ENCODE measurements around the gene HES7. TPM values are rescaled to one million over a fixed set of nuclear protein-coding genes. Genes with fewer than 3 reads are reported as not detected.

Gene HES7
- total RNA-seq, 2 experiments from 2014 or later = 2.5 to 2.8 TPM

DNA sequence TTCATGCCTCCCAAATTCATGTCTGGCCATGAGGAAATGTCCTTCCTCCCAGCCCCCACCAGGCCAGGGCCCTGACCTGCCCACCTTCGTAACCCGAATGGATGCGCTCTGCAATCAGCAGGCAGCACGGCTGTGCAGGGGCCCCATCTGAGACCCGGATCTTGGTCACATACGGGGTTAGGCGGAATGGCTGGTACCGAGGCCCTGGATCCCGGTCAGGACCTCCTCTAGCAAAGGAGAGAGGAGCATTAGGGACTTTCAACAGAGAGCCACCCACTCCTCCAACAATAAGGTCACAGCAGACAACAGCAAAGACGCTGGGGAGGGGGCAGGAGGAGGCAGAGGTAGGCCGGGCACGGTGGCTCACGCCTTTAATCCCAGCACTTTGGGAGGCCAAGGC lies 24.7 kb upstream of the HES7 start:
- intact Hi-C loops (cut with micrococcal nuclease) = no loop called here
- no peak for DNase-seq
- H3K36me3 Mint-ChIP-seq = peaks cover 33% of the 10 kb centered on the region
- POLR2A ChIA-PET = no interaction called here
- CTCF ChIA-PET = interaction anchor here (1.2 kb wide), 1 partner anchor 9 kb away, joined by 5 read pairs; no protein-coding TSS in a partner anchor
- H3K27ac Mint-ChIP-seq = no peak overlapping the region
- H3K27me3 Mint-ChIP-seq = no peaks in the 10 kb centered on the region
- no peak overlapping the region for H3K4me3 Mint-ChIP-seq
- H3K9me3 Mint-ChIP-seq = no peaks in the 10 kb centered on the region
- H3K4me1 Mint-ChIP-seq (ENCODE audit: low read depth) = peaks cover 16% of the 10 kb centered on the region

GRCh38 chr17:8147805-8148404 lies 24.0 kb upstream of the HES7 start:
- no peaks in the 10 kb centered on the region for H3K27me3 Mint-ChIP-seq
- peaks cover 9% of the 10 kb centered on the region for H3K4me1 Mint-ChIP-seq (ENCODE audit: low read depth)
- no peaks in the 10 kb centered on the region for H3K9me3 Mint-ChIP-seq
- ChIA-PET CTCF (interaction anchor here (1.2 kb wide), 1 partner anchor 9 kb away, joined by 5 read pairs; no protein-coding TSS in a partner anchor), POLR2A (no interaction called here)
- H3K4me3 Mint-ChIP-seq = no peak overlapping the region
- intact Hi-C loops (cut with micrococcal nuclease) = no loop called here
- peaks cover 36% of the 10 kb centered on the region for H3K36me3 Mint-ChIP-seq
- no peak overlapping the region for H3K27ac Mint-ChIP-seq
- no peak for DNase-seq

- ChIA-PET CTCF (interaction anchor here (1.2 kb wide), 1 partner anchor 8 kb away, joined by 5 read pairs; no protein-coding TSS in a partner anchor), POLR2A (no interaction called here)
- no peak for DNase-seq
- Mint-ChIP-seq H3K4me3 (no peak overlapping the region), H3K27me3 (no peaks in the 10 kb centered on the region), H3K27ac (no peak overlapping the region), H3K4me1 (ENCODE audit: low read depth) (peaks cover 3% of the 10 kb centered on the region), H3K9me3 (no peaks in the 10 kb centered on the region), H3K36me3 (peaks cover 36% of the 10 kb centered on the region)
- intact Hi-C loops (cut with micrococcal nuclease) = no loop called here
These were observed 23.4 kb upstream of the HES7 start for GRCh38 chr17:8147141-8147804.

DNA sequence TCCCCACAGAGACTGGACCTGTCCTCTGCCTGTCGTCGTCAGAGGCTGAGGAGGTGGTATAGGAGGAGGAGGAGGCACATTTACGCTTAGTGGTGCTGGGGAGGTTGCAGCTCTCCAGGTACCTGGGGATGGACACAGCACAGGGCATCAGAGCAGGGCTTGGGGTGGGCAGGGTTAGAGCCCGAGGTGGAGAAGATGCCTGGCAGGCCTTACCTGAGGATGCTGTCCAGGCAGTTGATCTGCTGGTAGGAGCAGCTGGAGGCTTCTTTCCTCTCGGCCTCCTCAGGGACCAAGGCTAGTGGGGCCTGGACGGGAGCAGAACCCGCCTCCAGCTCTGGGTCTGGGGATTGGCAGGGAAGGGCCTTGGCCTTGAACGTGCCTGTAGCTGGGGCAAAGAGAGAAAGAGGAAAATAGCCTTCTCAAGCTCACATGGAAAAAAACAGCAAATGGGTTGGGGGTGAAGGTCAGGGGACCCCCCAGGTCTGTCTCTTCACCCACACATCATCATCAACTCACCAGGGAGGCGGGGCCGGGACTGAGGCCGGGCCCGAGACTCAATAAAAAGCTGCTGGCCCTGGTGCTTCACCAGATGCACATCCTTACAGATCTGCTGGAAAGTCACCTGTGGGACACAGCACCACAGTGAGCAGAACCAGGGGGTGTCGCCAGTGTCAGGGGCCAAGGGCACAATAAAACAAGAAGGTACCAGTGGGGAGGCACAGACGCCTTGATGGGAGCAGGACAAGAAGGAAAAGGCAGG lies 22.7 kb upstream of the HES7 start:
- DNase-seq = no peak
- Mint-ChIP-seq H3K9me3 (no peaks in the 10 kb centered on the region), H3K4me1 (ENCODE audit: low read depth) (peaks cover 3% of the 10 kb centered on the region), H3K36me3 (peaks cover 37% of the 10 kb centered on the region), H3K27ac (no peak overlapping the region), H3K4me3 (no peak overlapping the region), H3K27me3 (no peaks in the 10 kb centered on the region)
- POLR2A ChIA-PET = no interaction called here
- intact Hi-C loops (cut with micrococcal nuclease) = no loop called here
- CTCF ChIA-PET = interaction anchor here (0.6 kb wide), 1 partner anchor 27 kb away, joined by 3 read pairs; no protein-coding TSS in a partner anchor

GRCh38 chr17:8145811-8146210 lies 21.9 kb upstream of the HES7 start:
- no peak for DNase-seq
- intact Hi-C loops (cut with micrococcal nuclease) = no loop called here
- Mint-ChIP-seq H3K27ac (no peak overlapping the region), H3K4me1 (ENCODE audit: low read depth) (peaks cover 3% of the 10 kb centered on the region), H3K4me3 (no peak overlapping the region), H3K27me3 (no peaks in the 10 kb centered on the region), H3K9me3 (no peaks in the 10 kb centered on the region), H3K36me3 (peaks cover 44% of the 10 kb centered on the region)
- ChIA-PET CTCF (no interaction called here), POLR2A (interaction anchor here (1.4 kb wide), 1 partner anchor 11 kb away, joined by 3 read pairs; no protein-coding TSS in a partner anchor)

DNA sequence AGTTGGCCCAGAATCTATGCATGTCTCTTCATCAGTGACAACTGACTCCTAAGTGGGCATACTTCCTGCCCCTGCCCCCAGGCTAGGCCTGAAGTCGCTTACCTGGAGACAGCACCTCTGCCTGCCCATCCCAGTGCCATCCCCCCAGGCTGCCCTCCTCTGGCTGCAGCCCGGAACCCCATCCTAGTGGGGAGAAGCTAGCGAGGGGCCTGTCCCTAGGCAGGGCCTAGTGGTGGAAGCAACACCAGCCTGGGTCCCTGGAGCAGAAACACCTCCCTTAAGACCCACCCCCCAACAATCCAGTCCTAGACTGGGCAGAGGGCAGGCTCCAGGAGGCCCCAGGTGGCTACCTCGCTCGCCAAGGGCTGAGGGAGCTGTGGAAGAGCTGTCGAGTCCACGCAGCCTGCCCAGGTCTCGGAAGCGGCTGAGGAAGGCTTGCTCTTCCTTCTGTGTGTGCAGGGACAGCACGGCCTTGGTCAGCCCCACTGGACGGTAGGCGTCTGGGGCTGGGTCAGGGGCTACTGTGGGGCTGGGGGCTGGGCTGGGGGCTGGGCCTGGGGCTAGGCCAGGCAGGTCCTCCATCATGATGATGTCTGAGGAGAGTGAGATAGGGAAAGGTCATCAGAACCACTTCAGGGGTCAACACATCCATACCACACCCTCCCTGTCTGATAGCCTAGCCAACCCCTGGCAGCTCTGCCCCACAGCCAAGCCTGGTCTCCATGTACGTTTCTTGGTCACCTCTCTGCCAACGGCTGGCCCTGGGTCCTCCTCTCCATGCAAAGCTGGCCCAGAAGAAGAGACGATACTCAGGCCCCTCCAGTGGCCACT lies 20.7 kb upstream of the HES7 start:
- no peak overlapping the region for H3K4me3 Mint-ChIP-seq
- intact Hi-C loops (cut with micrococcal nuclease) = no loop called here
- no peaks in the 10 kb centered on the region for H3K27me3 Mint-ChIP-seq
- ChIA-PET CTCF (interaction anchor here (1.3 to 1.5 kb wide), 2 partner anchors 26 to 50 kb away, joined by 3 to 5 read pairs; no protein-coding TSS in a partner anchor), POLR2A (interaction anchor here (1.4 kb wide), 1 partner anchor 12 kb away, joined by 3 read pairs; no protein-coding TSS in a partner anchor)
- no peak for DNase-seq
- H3K9me3 Mint-ChIP-seq = no peaks in the 10 kb centered on the region
- peaks cover 45% of the 10 kb centered on the region for H3K36me3 Mint-ChIP-seq
- no peak overlapping the region for H3K27ac Mint-ChIP-seq
- no peaks in the 10 kb centered on the region for H3K4me1 Mint-ChIP-seq (ENCODE audit: low read depth)

- DNase-seq = no peak
- H3K27ac Mint-ChIP-seq = no peak overlapping the region
- peaks cover 1% of the 10 kb centered on the region for H3K27me3 Mint-ChIP-seq
- no peaks in the 10 kb centered on the region for H3K9me3 Mint-ChIP-seq
- POLR2A ChIA-PET = interaction anchor here (1.0 to 1.7 kb wide), 2 partner anchors 9 to 30 kb away, joined by 3 to 5 read pairs; partner anchors contain the start of gene PER1
- H3K4me3 Mint-ChIP-seq = no peak overlapping the region
- H3K4me1 Mint-ChIP-seq (ENCODE audit: low read depth) = no peaks in the 10 kb centered on the region
- intact Hi-C loops (cut with micrococcal nuclease) = no loop called here
- CTCF ChIA-PET = interaction anchor here (1.0 to 1.5 kb wide), 3 partner anchors 13 to 49 kb away, joined by 3 to 5 read pairs (median 3); no protein-coding TSS in a partner anchor
- H3K36me3 Mint-ChIP-seq = peaks cover 45% of the 10 kb centered on the region
These were observed 19.9 kb upstream of the HES7 start for GRCh38 chr17:8143581-8144400.

DNA sequence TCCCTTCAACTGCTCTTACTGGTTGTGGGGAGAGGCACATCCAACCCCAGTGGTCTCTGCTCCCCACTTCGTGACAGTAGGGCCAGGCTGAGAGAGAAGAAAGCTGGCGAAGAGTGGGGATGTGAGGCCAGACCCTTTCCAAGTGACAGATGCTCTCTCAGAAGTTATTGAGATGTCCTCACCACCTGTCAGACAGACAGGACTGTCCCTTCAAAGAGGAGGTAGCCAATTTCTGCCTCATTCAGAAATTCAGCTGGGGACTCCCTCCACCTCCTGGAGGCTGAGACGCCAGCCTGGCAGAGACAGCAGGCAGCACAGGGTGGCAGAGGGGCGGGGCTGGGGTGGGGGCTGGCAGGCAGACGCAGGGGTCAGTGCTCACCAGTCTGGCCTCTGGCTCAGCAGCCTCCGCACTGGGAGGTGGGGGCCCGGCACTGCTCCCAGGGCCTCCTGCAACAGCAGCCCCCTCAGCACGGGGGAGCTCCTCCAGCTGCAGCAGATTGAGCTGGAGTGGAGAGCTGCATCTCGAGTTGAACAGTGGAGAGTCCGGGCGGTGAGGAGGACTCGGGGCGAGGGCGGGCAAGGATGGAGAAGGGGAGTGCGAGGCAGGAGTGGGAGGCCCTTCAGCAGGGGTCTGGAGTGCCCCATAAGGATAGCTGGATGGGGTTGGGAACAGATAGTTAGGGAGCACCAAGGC lies 19.1 kb upstream of the HES7 start:
- H3K4me3 Mint-ChIP-seq = no peak overlapping the region
- CTCF ChIA-PET = interaction anchor here (1.0 to 1.3 kb wide), 2 partner anchors 14 to 24 kb away, joined by 3 read pairs; no protein-coding TSS in a partner anchor

GRCh38 chr17:8142158-8142886 lies 18.4 kb upstream of the HES7 start:
- CTCF ChIA-PET = no interaction called here
- POLR2A ChIA-PET = interaction anchor here (1.7 to 3.8 kb wide), 2 partner anchors 10 to 31 kb away, joined by 5 to 34 read pairs; partner anchors contain the start of gene PER1

More for the DNA sequence above, 19.1 kb upstream of the HES7 start:
- H3K36me3 Mint-ChIP-seq = peaks cover 39% of the 10 kb centered on the region
- POLR2A ChIA-PET = interaction anchor here (1.0 to 1.7 kb wide), 2 partner anchors 9 to 30 kb away, joined by 3 to 5 read pairs; partner anchors contain the start of gene PER1
- H3K4me1 Mint-ChIP-seq (ENCODE audit: low read depth) = no peaks in the 10 kb centered on the region
- H3K27ac Mint-ChIP-seq = no peak overlapping the region
- peaks cover 1% of the 10 kb centered on the region for H3K27me3 Mint-ChIP-seq
- DNase-seq = no peak
- intact Hi-C loops (cut with micrococcal nuclease) = no loop called here
- no peaks in the 10 kb centered on the region for H3K9me3 Mint-ChIP-seq

GRCh38 chr17:8141741-8142140 lies 17.8 kb upstream of the HES7 start:
- intact Hi-C loops (cut with micrococcal nuclease) = no loop called here
- ChIA-PET CTCF (interaction anchor here (1.7 to 2.9 kb wide), 2 partner anchors 23 to 31 kb away, joined by 6 to 8 read pairs; no protein-coding TSS in a partner anchor), POLR2A (interaction anchor here (1.3 to 3.8 kb wide), 3 partner anchors 10 to 32 kb away, joined by 3 to 34 read pairs (median 5); partner anchors contain the start of gene PER1)
- Mint-ChIP-seq H3K4me1 (ENCODE audit: low read depth) (peaks cover 1% of the 10 kb centered on the region), H3K4me3 (no peak overlapping the region), H3K27me3 (peaks cover 1% of the 10 kb centered on the region), H3K27ac (no peak overlapping the region), H3K36me3 (peaks cover 31% of the 10 kb centered on the region), H3K9me3 (no peaks in the 10 kb centered on the region)
- no peak for DNase-seq

More at GRCh38 chr17:8142158-8142886, 18.4 kb upstream of the HES7 start:
- H3K4me1 Mint-ChIP-seq (ENCODE audit: low read depth) = no peaks in the 10 kb centered on the region
- no peak overlapping the region for H3K27ac Mint-ChIP-seq
- H3K9me3 Mint-ChIP-seq = no peaks in the 10 kb centered on the region
- intact Hi-C loops (cut with micrococcal nuclease) = no loop called here
- H3K4me3 Mint-ChIP-seq = no peak overlapping the region
- no peak for DNase-seq
- H3K36me3 Mint-ChIP-seq = peaks cover 35% of the 10 kb centered on the region
- peaks cover 1% of the 10 kb centered on the region for H3K27me3 Mint-ChIP-seq
